ENCODE results near the gene NCK2. TPM values are rescaled to one million over a fixed set of nuclear protein-coding genes. Genes with fewer than 3 reads are reported as not detected.
A peak's percentile ranks its signal among the peaks of the same experiment; 100 is the strongest.

NCK2 gene
- total and polyA plus RNA-seq, 9 of the 15 experiments (the other 6 are each of a cell fraction or from before 2014, with no cell fraction given), result 0.90 to 27.9 (median 15.9) TPM

GRCh38 chr2:105873721-105874120 lies 129.0 kb downstream of the NCK2 start (continued):
- TF ChIP-seq HES1 (IDR thresholded peaks at IDR 0.05; ENCODE audit: low read depth) (no peak), EP300 (IDR thresholded peaks at IDR 0.05; ENCODE audit: low read length) (0 out of 2 replicates have a peak, but pooled peaks have one; percentile 13), SMARCE1 (IDR thresholded peaks at IDR 0.05) (peak; percentile 70), PRDM10 (IDR thresholded peaks at IDR 0.05; ENCODE audit: partially characterized antibody) (peak; percentile 35), ARID1B (IDR thresholded peaks at IDR 0.05) (peak; percentile 66), ATF7 (IDR thresholded peaks at IDR 0.05) (peak; percentile 39; the same call in 1 of the 2 replicates), NCOR1 (IDR thresholded peaks at IDR 0.05) (0 out of 2 replicates have a peak, but pooled peaks have one; percentile 14), CHCHD3 (CRISPR knock-in tag; IDR thresholded peaks at IDR 0.05) (no peak), AFF4 (CRISPR knock-in tag; IDR thresholded peaks at IDR 0.05) (no peak), JUND (IDR thresholded peaks at IDR 0.05; ENCODE audit: borderline replicate concordance, low read depth, low read length) (peak; percentile 96), JUND (tag; IDR thresholded peaks at IDR 0.05; ENCODE audit: borderline replicate concordance, low read depth, low read length) (peak; percentile 91; the same call in 2 of the 3 replicates), E2F8 (IDR thresholded peaks at IDR 0.05; ENCODE audit: low read depth, partially characterized antibody) (no peak), NFRKB (IDR thresholded peaks at IDR 0.05; ENCODE audit: low read depth) (no peak), ZNF24 (IDR thresholded peaks at IDR 0.05) (no peak), BRD4 (IDR thresholded peaks at IDR 0.05) (no peak), FOXK1 (CRISPR knock-in tag; IDR thresholded peaks at IDR 0.05; ENCODE audit: borderline replicate concordance) (no peak), BHLHE40 (IDR thresholded peaks at IDR 0.05; ENCODE audit: low read length) (peak; percentile 40; the same call in 1 of the 2 replicates), PPARD (CRISPR knock-in tag; IDR thresholded peaks at IDR 0.05) (no peak), CC2D1A (IDR thresholded peaks at IDR 0.05) (no peak), SMARCC2 (IDR thresholded peaks at IDR 0.05; ENCODE audit: low read depth) (peak; percentile 42; the same call in 1 of the 2 replicates)

Measured in K562 (cell line).